AG09309 (cell line): Measurements from ENCODE around the gene GSK3B.

Experiments used
- DNase-seq: peaks from one replicate; pipeline ENCODE4 v3.0.0-alpha.2; 2010; ENCODE audit warnings: low read depth
- H3K4me3 ChIP-seq: 2 replicates; pipeline ENCODE4 v1.5.1; 2011; ENCODE audit warnings: mild to moderate bottlenecking, low read depth, low read length, moderate library complexity; ENCODE audit not compliant: control insufficient read depth
- CTCF ChIP-seq: IDR thresholded peaks from 2 replicates; pipeline ENCODE4 v1.5.1; 2011; ENCODE audit warnings: mild to moderate bottlenecking, low read depth, low read length, inconsistent platforms; ENCODE audit not compliant: insufficient read depth, control insufficient read depth; ENCODE audit errors: missing control alignments

Gene GSK3B

GRCh38 chr3:120090422-120090821, 3.8 kb downstream of the GSK3B start:
- TF ChIP-seq CTCF, result no peak
- peak overlapping the region; percentile 77 for H3K4me3 ChIP-seq
- DNase-seq, result no peak

GRCh38 chr3:120089089-120089488, 5.2 kb downstream of the GSK3B start:
- no peak for DNase-seq
- no peak for TF ChIP-seq CTCF
- H3K4me3 ChIP-seq, result no peak overlapping the region

GRCh38 chr3:120088622-120089021, 5.6 kb downstream of the GSK3B start:
- no peak for DNase-seq
- no peak for TF ChIP-seq CTCF
- no peak overlapping the region for H3K4me3 ChIP-seq

GRCh38 chr3:120081719-120082118, 12.5 kb downstream of the GSK3B start:
- H3K4me3 ChIP-seq, result no peak overlapping the region
- TF ChIP-seq CTCF, result no peak
- DNase-seq, result no peak

GRCh38 chr3:120080836-120081235, 13.4 kb downstream of the GSK3B start:
- no peak for DNase-seq
- no peak for TF ChIP-seq CTCF
- H3K4me3 ChIP-seq, result no peak overlapping the region

GRCh38 chr3:120077731-120078130, 16.5 kb downstream of the GSK3B start:
- no peak for TF ChIP-seq CTCF
- DNase-seq, result no peak
- H3K4me3 ChIP-seq, result no peak overlapping the region
